Bronchial epithelial cell (primary cell): ENCODE data around the gene MAPK8IP3. TPM values are rescaled to one million over a fixed set of nuclear protein-coding genes. Genes with fewer than 3 reads are reported as not detected.
A peak's percentile ranks its signal among the peaks of the same experiment; 100 is the strongest.

ENCODE experiments used
- DNase-seq: peaks from one replicate; pipeline ENCODE4 v3.0.0-alpha.2; 2010; ENCODE audit warnings: low read depth
- FAIRE-seq: peaks from 2 replicates; lab custom pipeline; 2011; peaks lifted over from hg19 to GRCh38; lab: Jason Lieb, UNC
- H3K27me3 ChIP-seq: 2 replicates; pipeline ENCODE4 v1.5.1; 2011; ENCODE audit warnings: low read length; ENCODE audit not compliant: control insufficient read depth, insufficient read depth
- H3K36me3 ChIP-seq: 2 replicates; pipeline ENCODE4 v1.5.1; 2011; ENCODE audit warnings: low read length; ENCODE audit not compliant: control insufficient read depth, insufficient read depth
- H3K4me3 ChIP-seq: 2 replicates; pipeline ENCODE4 v1.5.1; 2011; ENCODE audit warnings: mild to moderate bottlenecking, low read depth, low read length, control low read depth
- total RNA-seq: library from RNA; depleted of rRNA; stranded (reverse); fragments of >200 nt; gene quantifications from 2 replicates; pipeline ENCODE4 v1.2.1, GENCODE V29; 2014
- TF ChIP-seq, protein P1 (sequence below): IDR thresholded peaks from 2 replicates; pipeline ENCODE4 v1.5.1; 2011; ENCODE audit warnings: mild to moderate bottlenecking, moderate library complexity, low read length, control low read depth, inconsistent platforms; ENCODE audit not compliant: insufficient read depth, severe bottlenecking

The MAPK8IP3 gene
- total RNA-seq, 1 donor from 2014 or later: 24.5 TPM

DNA sequence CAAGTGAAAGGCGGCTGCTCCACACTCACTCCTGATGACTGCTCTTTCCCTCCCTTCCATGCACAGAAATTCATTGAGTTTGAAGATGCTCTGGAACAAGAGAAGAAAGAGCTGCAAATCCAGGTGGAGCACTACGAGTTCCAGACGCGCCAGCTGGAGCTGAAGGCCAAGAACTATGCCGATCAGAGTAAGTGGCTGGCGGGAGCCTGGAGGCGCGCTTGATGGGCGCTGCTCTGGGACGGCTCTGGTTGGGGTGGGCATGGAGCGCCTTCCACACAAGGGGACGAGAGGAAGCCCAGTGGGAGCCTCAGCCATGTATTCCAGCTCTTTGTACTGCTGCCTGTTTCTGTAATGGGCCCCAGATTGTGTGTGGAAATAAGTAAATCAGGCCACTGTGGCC is 18.5 kb downstream of the MAPK8IP3 start:
- no peak for DNase-seq
- no peaks in the 10 kb centered on the region for H3K27me3 ChIP-seq
- no peak for FAIRE-seq
- TF ChIP-seq, protein P1, sequence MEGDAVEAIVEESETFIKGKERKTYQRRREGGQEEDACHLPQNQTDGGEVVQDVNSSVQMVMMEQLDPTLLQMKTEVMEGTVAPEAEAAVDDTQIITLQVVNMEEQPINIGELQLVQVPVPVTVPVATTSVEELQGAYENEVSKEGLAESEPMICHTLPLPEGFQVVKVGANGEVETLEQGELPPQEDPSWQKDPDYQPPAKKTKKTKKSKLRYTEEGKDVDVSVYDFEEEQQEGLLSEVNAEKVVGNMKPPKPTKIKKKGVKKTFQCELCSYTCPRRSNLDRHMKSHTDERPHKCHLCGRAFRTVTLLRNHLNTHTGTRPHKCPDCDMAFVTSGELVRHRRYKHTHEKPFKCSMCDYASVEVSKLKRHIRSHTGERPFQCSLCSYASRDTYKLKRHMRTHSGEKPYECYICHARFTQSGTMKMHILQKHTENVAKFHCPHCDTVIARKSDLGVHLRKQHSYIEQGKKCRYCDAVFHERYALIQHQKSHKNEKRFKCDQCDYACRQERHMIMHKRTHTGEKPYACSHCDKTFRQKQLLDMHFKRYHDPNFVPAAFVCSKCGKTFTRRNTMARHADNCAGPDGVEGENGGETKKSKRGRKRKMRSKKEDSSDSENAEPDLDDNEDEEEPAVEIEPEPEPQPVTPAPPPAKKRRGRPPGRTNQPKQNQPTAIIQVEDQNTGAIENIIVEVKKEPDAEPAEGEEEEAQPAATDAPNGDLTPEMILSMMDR: no peak
- peaks cover 18% of the 10 kb centered on the region for H3K36me3 ChIP-seq
- H3K4me3 ChIP-seq: no peak overlapping the region

DNA sequence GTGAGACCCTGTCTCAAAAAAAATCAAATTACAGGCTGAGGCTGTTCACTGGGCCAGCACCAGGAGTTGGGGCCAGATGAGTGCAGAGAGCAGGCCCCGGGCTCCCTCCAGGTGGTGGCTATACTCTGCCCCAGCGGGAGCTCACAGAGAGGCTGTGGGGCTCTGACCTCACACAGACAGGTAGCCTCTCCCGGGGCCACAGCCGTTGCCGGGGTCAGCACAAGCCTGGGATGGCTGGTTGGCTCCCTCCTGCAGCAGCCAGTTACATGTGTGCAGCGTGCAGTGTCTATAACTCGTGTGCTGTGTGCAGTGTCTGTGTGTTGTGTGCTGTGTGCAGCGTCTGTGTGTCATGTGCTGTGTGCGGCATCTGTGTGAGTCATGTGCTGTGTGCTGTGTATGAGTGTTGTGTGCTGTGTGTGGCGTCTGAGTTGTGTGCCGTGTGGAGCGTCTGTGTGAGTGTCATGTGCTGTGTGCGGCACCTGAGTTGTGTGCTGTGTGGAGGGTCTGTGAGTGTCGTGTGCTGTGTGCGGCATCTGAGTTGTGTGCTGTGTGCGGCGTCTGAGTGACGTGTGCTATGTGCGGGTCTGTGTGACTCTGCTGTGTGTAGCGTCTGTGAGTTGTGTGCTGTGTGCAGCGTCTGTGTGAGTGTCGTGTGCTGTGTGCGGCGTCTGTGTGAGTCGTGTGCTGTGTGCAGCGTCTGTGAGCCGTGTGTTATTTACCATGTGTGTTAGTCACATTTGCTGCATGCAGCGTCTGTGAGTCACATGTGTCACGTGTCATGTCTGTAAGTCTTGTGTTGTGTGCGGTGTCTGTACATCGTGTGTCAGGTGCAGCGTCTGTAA is 20.9 kb downstream of the MAPK8IP3 start:
- FAIRE-seq: peak; percentile 97
- TF ChIP-seq, protein P1: no peak
- H3K4me3 ChIP-seq: no peak overlapping the region
- peaks cover 20% of the 10 kb centered on the region for H3K36me3 ChIP-seq
- DNase-seq: no peak
- H3K27me3 ChIP-seq: no peaks in the 10 kb centered on the region

DNA sequence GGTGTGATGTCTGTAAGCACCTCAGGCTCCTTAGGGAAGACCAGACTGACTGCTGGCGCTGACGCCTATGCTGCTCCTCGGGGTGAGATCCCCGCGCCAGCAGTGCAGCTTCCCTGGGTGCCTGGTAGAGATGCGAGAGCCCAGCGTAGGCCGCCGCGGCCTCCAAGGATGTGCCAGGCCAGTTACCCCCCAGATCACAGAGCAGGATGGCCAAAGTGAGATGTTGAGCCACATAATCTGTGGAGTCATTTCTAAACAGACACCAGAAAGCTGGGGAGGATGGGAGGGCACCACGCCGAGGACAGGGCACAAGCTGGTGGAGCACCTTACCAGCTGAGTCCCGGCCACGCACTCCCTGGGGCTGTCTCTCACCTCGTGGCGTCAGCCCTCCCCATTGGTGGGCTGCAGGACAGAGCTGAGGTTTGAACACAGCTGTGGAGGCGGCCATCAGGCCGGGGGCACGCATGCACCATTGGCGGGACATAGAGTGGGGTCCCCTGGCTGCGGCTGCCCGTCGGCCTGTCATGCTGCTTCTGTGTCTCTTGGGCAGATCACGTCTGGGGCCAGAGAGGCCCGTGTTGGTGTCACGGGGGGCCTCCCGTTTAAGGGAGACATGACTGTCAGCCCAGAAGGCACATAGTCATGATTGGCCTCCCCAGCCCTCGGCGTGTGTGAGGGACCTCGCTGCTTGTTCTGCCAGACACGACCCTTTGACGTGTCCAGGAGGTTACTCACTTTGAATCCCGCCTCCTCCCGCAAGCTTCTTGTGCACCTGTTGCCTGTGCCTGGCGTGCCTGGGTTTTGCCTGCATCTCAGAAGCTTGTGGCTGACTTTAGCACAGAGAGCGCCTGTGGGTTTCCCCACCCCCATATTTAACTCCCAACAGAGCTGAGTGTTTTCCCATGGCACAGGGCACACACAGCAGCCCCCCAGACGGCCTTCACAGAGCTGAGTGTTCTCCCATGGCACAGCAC is 21.9 kb downstream of the MAPK8IP3 start:
- Histone ChIP-seq H3K36me3 (peaks cover 23% of the 10 kb centered on the region), H3K4me3 (no peak overlapping the region), H3K27me3 (no peaks in the 10 kb centered on the region)
- TF ChIP-seq, protein P1: no peak
- DNase-seq: no peak
- FAIRE-seq: no peak

DNA sequence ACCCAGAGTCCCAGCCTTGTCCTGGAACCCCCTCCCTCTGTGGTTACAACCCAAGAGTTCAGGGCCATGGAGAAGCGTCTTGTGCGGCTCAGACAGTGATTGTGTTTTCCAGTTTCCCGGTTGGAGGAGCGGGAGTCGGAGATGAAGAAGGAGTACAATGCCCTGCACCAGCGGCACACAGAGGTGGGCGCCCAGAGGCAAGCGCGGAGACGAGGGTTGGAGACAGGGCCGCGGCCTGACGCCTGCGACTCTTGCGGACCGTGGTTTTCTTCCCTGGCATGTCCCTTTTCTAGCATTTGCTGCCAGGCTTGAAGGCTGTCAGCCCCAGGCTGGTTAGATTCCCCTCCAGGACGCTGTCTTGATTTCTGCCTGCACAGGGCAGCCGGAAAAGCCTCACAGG is 23.0 kb downstream of the MAPK8IP3 start:
- TF ChIP-seq, protein P1: no peak

DNA sequence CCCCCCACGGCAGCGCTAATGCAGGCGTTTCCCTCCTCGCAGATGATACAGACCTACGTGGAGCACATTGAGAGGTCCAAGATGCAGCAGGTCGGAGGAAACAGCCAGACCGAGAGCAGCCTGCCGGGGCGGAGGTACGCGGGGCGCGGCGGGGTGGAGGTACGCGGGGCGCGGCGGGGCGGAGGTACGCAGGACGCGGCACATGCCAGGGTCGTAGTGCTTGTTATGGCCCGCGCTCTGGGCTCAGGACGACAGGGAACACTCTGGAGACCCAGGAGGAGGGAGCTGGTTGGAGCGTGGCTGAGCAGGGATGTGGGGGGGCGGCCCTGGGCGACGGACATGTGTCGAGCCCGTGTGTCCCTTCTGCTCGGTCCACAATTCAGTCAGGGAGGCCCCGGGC is 23.4 kb downstream of the MAPK8IP3 start:
- Histone ChIP-seq H3K36me3 (peaks cover 28% of the 10 kb centered on the region), H3K4me3 (no peak overlapping the region), H3K27me3 (no peaks in the 10 kb centered on the region)
- FAIRE-seq (no peak), DNase-seq (no peak)
- TF ChIP-seq, protein P1: no peak

More for the DNA sequence above, 23.0 kb downstream of the MAPK8IP3 start:
- FAIRE-seq (no peak), DNase-seq (no peak)
- Histone ChIP-seq H3K36me3 (peaks cover 28% of the 10 kb centered on the region), H3K4me3 (no peak overlapping the region), H3K27me3 (no peaks in the 10 kb centered on the region)
